H1 (cell line): Measurements from ENCODE around the gene TNFRSF14. TPM values are rescaled to one million over a fixed set of nuclear protein-coding genes. Genes with fewer than 3 reads are reported as not detected.

Experiments used
- CTCF ChIA-PET: fragments of 300-600 bp; sonication (Branson Sonifier 250); formaldehyde crosslinking; loops from one replicate; lab custom pipeline; 2021; ENCODE audit not compliant: partially characterized antibody; lab: Charles Lee
- POLR2A ChIA-PET: fragments of 300-600 bp; sonication (Branson Sonifier 250); formaldehyde crosslinking; loops from one replicate; lab custom pipeline; 2021; ENCODE audit warnings: inconsistent platforms; ENCODE audit not compliant: partially characterized antibody; lab: Charles Lee
- DNase-seq, 2 experiments: peaks; one replicate each; pipeline versions ENCODE4 v3.0.0 to v3.0.0-alpha.2; 2010 to 2022; ENCODE audit warnings: low spot score in 2 of 2, low read depth in 1 of 2, mixed read lengths in 1 of 2
- FAIRE-seq: peaks from 2 replicates; lab custom pipeline; 2011; peaks lifted over from hg19 to GRCh38; lab: Jason Lieb, UNC
- H2AFZ ChIP-seq: 2 replicates; pipeline ENCODE4 v1.8.1; 2012; ENCODE audit warnings: low read length, inconsistent platforms
- H2AK5ac ChIP-seq: 2 replicates; pipeline ENCODE4 v1.6.1; 2013; ENCODE audit warnings: low read depth, low read length
- H2BK120ac ChIP-seq: replicated peaks from 2 replicates; pipeline ENCODE3; 2013; ENCODE audit warnings: low read depth, low read length, inconsistent platforms
- H2BK12ac ChIP-seq: 2 replicates; pipeline ENCODE4 v1.6.1; 2013; ENCODE audit warnings: low read depth, low read length
- H2BK15ac ChIP-seq: 2 replicates; pipeline ENCODE4 v1.6.1; 2013; ENCODE audit warnings: low read length
- H2BK20ac ChIP-seq: 2 replicates; pipeline ENCODE4 v1.6.1; 2013; ENCODE audit warnings: low read length
- H2BK5ac ChIP-seq: 2 replicates; pipeline ENCODE4 v1.6.1; 2013; ENCODE audit warnings: low read depth, low read length
- H3K14ac ChIP-seq: 2 replicates; pipeline ENCODE4 v1.6.1; 2013; ENCODE audit warnings: inconsistent platforms; ENCODE audit not compliant: insufficient read length
- H3K18ac ChIP-seq: 2 replicates; pipeline ENCODE4 v1.6.1; 2013; ENCODE audit warnings: low read length; ENCODE audit errors: extremely low read depth
- H3K23ac ChIP-seq: 2 replicates; pipeline ENCODE4 v1.6.1; 2013; ENCODE audit warnings: inconsistent platforms; ENCODE audit not compliant: insufficient read length
- H3K23me2 ChIP-seq: 2 replicates; pipeline ENCODE4 v1.6.1; 2013; ENCODE audit warnings: low read depth, low read length
- H3K27ac ChIP-seq: 2 replicates; pipeline ENCODE4 v1.6.1; 2011; ENCODE audit warnings: low read depth, low read length, inconsistent platforms
- H3K27me3 ChIP-seq, 4 experiments: replicated peaks in 1 of 4; 1 replicate in 1 of 4; 2 replicates in 3 of 4; pipeline versions ENCODE4 v1.6.1 to v1.8.1; 2011 to 2013; ENCODE audit warnings: low read length in 3 of 4, mild to moderate bottlenecking in 3 of 4, inconsistent platforms in 2 of 4, mixed read lengths in 2 of 4, moderate library complexity in 1 of 4; ENCODE audit not compliant: control insufficient read depth in 3 of 4, insufficient read depth in 3 of 4; ENCODE audit errors: extremely low read depth in 1 of 4
- H3K36me3 ChIP-seq, 4 experiments: 2 replicates each; pipeline versions ENCODE4 v1.6.1 to v1.8.1; 2011 to 2013; ENCODE audit warnings: mild to moderate bottlenecking in 4 of 4, low read length in 3 of 4, moderate library complexity in 2 of 4, control low read depth in 1 of 4, inconsistent platforms in 1 of 4; ENCODE audit not compliant: insufficient read depth in 4 of 4, control insufficient read depth in 2 of 4
- H3K4ac ChIP-seq: replicated peaks from 2 replicates; pipeline ENCODE3; 2013; ENCODE audit warnings: low read length, low read depth, mixed read lengths, inconsistent platforms; ENCODE audit not compliant: insufficient read length
- H3K4me1 ChIP-seq, 4 experiments: replicated peaks in 1 of 4; 1 replicate in 1 of 4; 2 replicates in 3 of 4; pipeline versions ENCODE4 v1.6.1 to v1.8.1; 2011 to 2013; ENCODE audit warnings: low read length in 3 of 4, inconsistent platforms in 2 of 4, mixed read lengths in 1 of 4; ENCODE audit not compliant: insufficient read depth in 4 of 4, control insufficient read depth in 3 of 4
- H3K4me2 ChIP-seq, 2 experiments: 2 replicates each; pipeline versions ENCODE4 v1.6.1 to v1.8.1; 2011 to 2013; ENCODE audit warnings: low read depth in 2 of 2, low read length in 2 of 2, control low read depth in 1 of 2, inconsistent platforms in 1 of 2, mild to moderate bottlenecking in 1 of 2; ENCODE audit not compliant: insufficient read depth in 1 of 2
- H3K4me3 ChIP-seq, 4 experiments: fragments of 200-600, 300-600 bp in 1 of 4; sonication (generic), shearing (Covaris generic), sonication (Bioruptor Twin) in 1 of 4; 2 replicates each; pipeline versions ENCODE4 v1.5.1 to v1.8.1; 2011 to 2016; ENCODE audit warnings: low read length in 4 of 4, low read depth in 3 of 4, control low read depth in 2 of 4, inconsistent platforms in 2 of 4, mild to moderate bottlenecking in 2 of 4, mixed read lengths in 1 of 4, moderate library complexity in 1 of 4; ENCODE audit not compliant: insufficient read depth in 2 of 4; ENCODE audit errors: extremely low read depth in 1 of 4
- H3K56ac ChIP-seq: replicated peaks from 2 replicates; pipeline ENCODE3; 2013; ENCODE audit warnings: low read depth, mild to moderate bottlenecking, mixed read lengths, low read length, inconsistent platforms; ENCODE audit not compliant: insufficient read length
- H3K79me1 ChIP-seq: 2 replicates; pipeline ENCODE4 v1.6.1; 2013; ENCODE audit warnings: low read depth, low read length, control low read depth
- H3K79me2 ChIP-seq, 2 experiments: 2 replicates each; pipeline versions ENCODE4 v1.6.1 to v1.8.1; 2012 to 2013; ENCODE audit warnings: low read length in 2 of 2, mild to moderate bottlenecking in 2 of 2, inconsistent platforms in 1 of 2; ENCODE audit not compliant: insufficient read depth in 2 of 2, control insufficient read depth in 1 of 2
- H3K9ac ChIP-seq, 4 experiments: replicated peaks in 1 of 4; 1 replicate in 1 of 4; 2 replicates in 3 of 4; pipeline versions ENCODE4 v1.6.1 to v1.8.1; 2011 to 2013; ENCODE audit warnings: low read depth in 3 of 4, low read length in 3 of 4, control low read depth in 2 of 4, mild to moderate bottlenecking in 2 of 4, moderate library complexity in 2 of 4, inconsistent platforms in 1 of 4; ENCODE audit errors: extremely low read depth in 1 of 4
- H3K9me3 ChIP-seq, 2 experiments: 2 replicates each; pipeline versions ENCODE4 v1.6.1 to v1.8.1; 2012 to 2013; ENCODE audit warnings: mild to moderate bottlenecking in 2 of 2, moderate library complexity in 2 of 2, control low read depth in 1 of 2, inconsistent platforms in 1 of 2, low read depth in 1 of 2, low read length in 1 of 2, mixed read lengths in 1 of 2; ENCODE audit not compliant: insufficient read depth in 2 of 2
- H4K20me1 ChIP-seq, 2 experiments: replicated peaks in 1 of 2; 2 replicates each; pipeline versions ENCODE3 to v1.8.1; 2011 to 2013; ENCODE audit warnings: inconsistent platforms in 2 of 2, low read length in 2 of 2, mild to moderate bottlenecking in 1 of 2; ENCODE audit not compliant: insufficient read depth in 2 of 2, control insufficient read depth in 1 of 2
- H4K5ac ChIP-seq: 2 replicates; pipeline ENCODE4 v1.6.1; 2013; ENCODE audit warnings: low read length, low read depth, mixed read lengths, inconsistent platforms; ENCODE audit not compliant: insufficient read length
- H4K8ac ChIP-seq: 2 replicates; pipeline ENCODE4 v1.8.0; 2013; ENCODE audit warnings: mild to moderate bottlenecking, moderate library complexity, low read length, inconsistent platforms; ENCODE audit not compliant: insufficient read depth; ENCODE audit errors: extremely low read depth
- H4K91ac ChIP-seq: replicated peaks from 2 replicates; pipeline ENCODE3; 2013; ENCODE audit warnings: low read length, mixed read lengths, inconsistent platforms; ENCODE audit not compliant: insufficient read length
- CBX8 ChIP-seq: fragments of 300-800, 300-1000 bp; sonication (generic); IDR thresholded peaks from 2 replicates; pipeline ENCODE4 v1.7.1; 2016; ENCODE audit warnings: low read depth, low read length, borderline replicate concordance
- HDAC6 ChIP-seq: IDR thresholded peaks from one replicate; pipeline ENCODE4 v1.7.1; 2012; ENCODE audit warnings: low read depth, mild to moderate bottlenecking, inconsistent platforms, low read length, moderate library complexity
- KDM4A ChIP-seq: IDR thresholded peaks from one replicate; pipeline ENCODE4 v1.7.1; 2012; ENCODE audit warnings: low read depth, mild to moderate bottlenecking, moderate library complexity, low read length, inconsistent platforms; ENCODE audit not compliant: severe bottlenecking
- MAFK ChIP-seq: IDR thresholded peaks from 2 replicates; pipeline ENCODE4 v1.6.1; 2012; ENCODE audit warnings: low read depth, mild to moderate bottlenecking, improper control_type of control experiment, low read length
- NANOG ChIP-seq: IDR thresholded peaks from 2 replicates; pipeline ENCODE4 v1.6.1; 2011; ENCODE audit warnings: low read length, low read depth, mild to moderate bottlenecking, inconsistent platforms; ENCODE audit not compliant: insufficient read depth, poor library complexity, severe bottlenecking
- RAD21 ChIP-seq, 2 experiments: IDR thresholded peaks in 1 of 2; conservative IDR thresholded peaks in 1 of 2; 2 replicates each; pipeline ENCODE4 v1.6.1; 2011; ENCODE audit warnings: low read depth in 2 of 2, low read length in 2 of 2, improper control_type of control experiment in 1 of 2, inconsistent platforms in 1 of 2, mild to moderate bottlenecking in 1 of 2, moderate library complexity in 1 of 2
- RXRA ChIP-seq: IDR thresholded peaks from 2 replicates; pipeline ENCODE4 v1.6.1; 2011; ENCODE audit warnings: low read depth, mild to moderate bottlenecking, low read length, moderate library complexity; ENCODE audit not compliant: insufficient read depth
- SIN3A ChIP-seq, 2 experiments: IDR thresholded peaks in 1 of 2; conservative IDR thresholded peaks in 1 of 2; 2 replicates each; pipeline ENCODE4 v1.6.1; 2011 to 2012; ENCODE audit warnings: low read length in 2 of 2, improper control_type of control experiment in 1 of 2, low read depth in 1 of 2, mild to moderate bottlenecking in 1 of 2
- SRF ChIP-seq: IDR thresholded peaks from 2 replicates; pipeline ENCODE4 v1.6.1; 2011; ENCODE audit warnings: mild to moderate bottlenecking, low read depth, low read length, moderate library complexity
- TCF12 ChIP-seq: IDR thresholded peaks from 2 replicates; pipeline ENCODE4 v1.6.1; 2011; ENCODE audit warnings: low read depth, mild to moderate bottlenecking, low read length
- TEAD4 ChIP-seq: IDR thresholded peaks from 2 replicates; pipeline ENCODE4 v1.6.1; 2012; ENCODE audit warnings: low read depth, low read length, inconsistent platforms, mixed read lengths
- WGBS, 2 experiments: shearing (Covaris generic) in 1 of 2; methylation state at CpG; one replicate each; pipeline versions ENCODE4 v1.1.6 to v1.1.7; 2013 to 2015; ENCODE audit warnings: low lambda C conversion rate in 2 of 2, mixed read lengths in 2 of 2, inconsistent platforms in 1 of 2, low coverage in 1 of 2, missing lambda C conversion rate in 1 of 2; ENCODE audit not compliant: insufficient replicate concordance in 2 of 2, insufficient coverage in 1 of 2, insufficient read length in 1 of 2; ENCODE audit errors: extremely low coverage in 1 of 2, missing lambda C conversion rate in 1 of 2; 5-methylcytosine and 5-hydroxymethylcytosine counted together
- polyA plus RNA-seq, 7 experiments: library from polyadenylated mRNA; depleted of rRNA in 3 of 7; stranded (reverse) in 5 of 7; unstranded in 2 of 7; fragments of >200 nt in 5 of 7; fragments of 200-250 nt in 2 of 7; gene quantifications; 1 replicate in 5 of 7; 2 replicates in 1 of 7; 4 replicates in 1 of 7; pipeline versions ENCODE4 v1.2.1 to v1.2.3, GENCODE V29; 2011 to 2013; ENCODE audit warnings: missing spikeins in 2 of 7, mixed read lengths in 2 of 7
- total RNA-seq: library from RNA; stranded (reverse); fragmentation: NEBNext Ultra II Directional; extraction: Animal tissue kit (Norgen Biotek cat#: 25700); gene quantifications from 2 replicates; pipeline ENCODE4 v1.2.1, GENCODE V29; 2021
- TF ChIP-seq, protein P1 (sequence below): IDR thresholded peaks from 2 replicates; pipeline ENCODE4 v1.6.1; 2012; ENCODE audit warnings: inconsistent platforms

TNFRSF14 gene
- total and polyA plus RNA-seq, 2 of the 8 experiments (the other 6 are each of a cell fraction or from before 2014, with no cell fraction given) = 0.36 to 0.50 TPM

GRCh38 chr1:2604156-2604843 is 48.1 kb downstream of the TNFRSF14 start:
- H4K5ac ChIP-seq = no peak overlapping the region
- no peaks in the 10 kb centered on the region; a peak in 1 of 7 replicates for H3K4me1 ChIP-seq
- H3K14ac ChIP-seq = no peak overlapping the region
- H2BK15ac ChIP-seq = no peak overlapping the region
- no peak overlapping the region for H3K18ac ChIP-seq
- H2AK5ac ChIP-seq = no peak overlapping the region
- no peak overlapping the region for H3K23ac ChIP-seq
- no peaks in the 10 kb centered on the region for H4K20me1 ChIP-seq
- no peaks in the 10 kb centered on the region for H3K27me3 ChIP-seq
- no peak overlapping the region for H3K4ac ChIP-seq
- no peak overlapping the region for H2BK5ac ChIP-seq
- H3K36me3 ChIP-seq = no peaks in the 10 kb centered on the region
- H4K91ac ChIP-seq = no peak overlapping the region
- H3K23me2 ChIP-seq = no peaks in the 10 kb centered on the region
- H2AFZ ChIP-seq = no peak overlapping the region
- 92% methylated on average over 17 of the region's 19 CpGs; no CpG with 5 or more reads in 1 of the 2 experiments for WGBS, 2 experiments
- no peak overlapping the region for H4K8ac ChIP-seq
- no peak overlapping the region for H3K56ac ChIP-seq
- no peak overlapping the region for H3K4me3 ChIP-seq
- no peak for FAIRE-seq
- no peak overlapping the region for H2BK120ac ChIP-seq
- no peak for DNase-seq
- no peak overlapping the region for H2BK12ac ChIP-seq
- no peak overlapping the region for H3K27ac ChIP-seq
- H3K4me2 ChIP-seq = no peak overlapping the region
- H3K79me1 ChIP-seq = no peaks in the 10 kb centered on the region
- no peaks in the 10 kb centered on the region for H3K79me2 ChIP-seq
- ChIA-PET CTCF (interaction anchor here (1.1 to 1.4 kb wide), 2 partner anchors 10 to 42 kb away, joined by 3 to 4 read pairs; no protein-coding TSS in a partner anchor), POLR2A (no interaction called here)
- H3K9ac ChIP-seq = no peak overlapping the region
- H2BK20ac ChIP-seq = no peak overlapping the region
- H3K9me3 ChIP-seq = no peaks in the 10 kb centered on the region
- TF ChIP-seq KDM4A (no peak), SRF (no peak), MAFK (no peak), TEAD4 (no peak), RXRA (no peak), HDAC6 (no peak), NANOG (no peak), RAD21 (IDR thresholded peaks at IDR 0.05 in 1 of 2, conservative IDR thresholded peaks at IDR 0.05 in 1 of 2; ENCODE audit: low read depth in 2 of 2, low read length in 2 of 2) (no peak), TCF12 (no peak), CBX8 (no peak), SIN3A (conservative IDR thresholded peaks at IDR 0.05 in 1 of 2, IDR thresholded peaks at IDR 0.05 in 1 of 2; ENCODE audit: low read depth in 1 of 2, low read length in 2 of 2) (no peak)
- TF ChIP-seq, protein P1, sequence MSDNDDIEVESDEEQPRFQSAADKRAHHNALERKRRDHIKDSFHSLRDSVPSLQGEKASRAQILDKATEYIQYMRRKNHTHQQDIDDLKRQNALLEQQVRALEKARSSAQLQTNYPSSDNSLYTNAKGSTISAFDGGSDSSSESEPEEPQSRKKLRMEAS = no peak
